HUES64 (cell line): ENCODE data around the gene ZBTB42.

ENCODE experiments used
- H3K27ac ChIP-seq: 2 replicates; pipeline ENCODE4 v1.7.0; 2013; ENCODE audit warnings: low read depth, low read length, inconsistent platforms
- H3K27me3 ChIP-seq: 2 replicates; pipeline ENCODE4 v1.6.1; 2013; ENCODE audit warnings: mild to moderate bottlenecking, low read length; ENCODE audit not compliant: insufficient read depth
- H3K36me3 ChIP-seq: 2 replicates; pipeline ENCODE4 v1.6.1; 2013; ENCODE audit warnings: mild to moderate bottlenecking, low read length; ENCODE audit not compliant: insufficient read depth
- H3K4me1 ChIP-seq: 2 replicates; pipeline ENCODE4 v1.6.1; 2013; ENCODE audit warnings: mild to moderate bottlenecking, low read length, moderate library complexity; ENCODE audit not compliant: insufficient read depth
- H3K4me3 ChIP-seq: 2 replicates; pipeline ENCODE4 v1.5.1; 2013; ENCODE audit warnings: mild to moderate bottlenecking, low read length, moderate library complexity
- H3K9ac ChIP-seq: 2 replicates; pipeline ENCODE4 v1.6.1; 2013; ENCODE audit warnings: mild to moderate bottlenecking, low read depth, low read length
- H3K9me3 ChIP-seq: 2 replicates; pipeline ENCODE4 v1.6.1; 2013; ENCODE audit warnings: low read depth, low read length; ENCODE audit not compliant: insufficient read depth
- WGBS: fragments of 150-250, 120-280 bp; methylation state at CpG from one replicate; pipeline ENCODE4 v1.1.7; 2013; ENCODE audit warnings: missing lambda C conversion rate; 5-methylcytosine and 5-hydroxymethylcytosine counted together

Gene ZBTB42

GRCh38 chr14:104770851-104771272 is 30.0 kb upstream of the ZBTB42 start:
- H3K36me3 ChIP-seq: peaks cover 37% of the 10 kb centered on the region
- no peak overlapping the region for H3K9ac ChIP-seq
- H3K9me3 ChIP-seq: 0 out of 2 replicates have a peak, but pooled peaks cover 3% of the 10 kb centered on the region
- H3K4me3 ChIP-seq: no peak overlapping the region
- no peak overlapping the region for H3K27ac ChIP-seq
- H3K27me3 ChIP-seq: no peaks in the 10 kb centered on the region
- H3K4me1 ChIP-seq: peaks cover 5% of the 10 kb centered on the region; the same call in 1 of the 2 replicates
- WGBS: 83% methylated on average over 5 of the region's 5 CpGs

- Histone ChIP-seq H3K4me1 (peaks cover 5% of the 10 kb centered on the region; the same call in 1 of the 2 replicates), H3K36me3 (peaks cover 40% of the 10 kb centered on the region), H3K9ac (no peak overlapping the region), H3K27me3 (no peaks in the 10 kb centered on the region), H3K4me3 (no peak overlapping the region), H3K27ac (no peak overlapping the region), H3K9me3 (0 out of 2 replicates have a peak, but pooled peaks cover 3% of the 10 kb centered on the region)
- WGBS: 95% methylated on average over 4 of the region's 4 CpGs
Measured at GRCh38 chr14:104771374-104771773, 29.5 kb upstream of the ZBTB42 start.

DNA sequence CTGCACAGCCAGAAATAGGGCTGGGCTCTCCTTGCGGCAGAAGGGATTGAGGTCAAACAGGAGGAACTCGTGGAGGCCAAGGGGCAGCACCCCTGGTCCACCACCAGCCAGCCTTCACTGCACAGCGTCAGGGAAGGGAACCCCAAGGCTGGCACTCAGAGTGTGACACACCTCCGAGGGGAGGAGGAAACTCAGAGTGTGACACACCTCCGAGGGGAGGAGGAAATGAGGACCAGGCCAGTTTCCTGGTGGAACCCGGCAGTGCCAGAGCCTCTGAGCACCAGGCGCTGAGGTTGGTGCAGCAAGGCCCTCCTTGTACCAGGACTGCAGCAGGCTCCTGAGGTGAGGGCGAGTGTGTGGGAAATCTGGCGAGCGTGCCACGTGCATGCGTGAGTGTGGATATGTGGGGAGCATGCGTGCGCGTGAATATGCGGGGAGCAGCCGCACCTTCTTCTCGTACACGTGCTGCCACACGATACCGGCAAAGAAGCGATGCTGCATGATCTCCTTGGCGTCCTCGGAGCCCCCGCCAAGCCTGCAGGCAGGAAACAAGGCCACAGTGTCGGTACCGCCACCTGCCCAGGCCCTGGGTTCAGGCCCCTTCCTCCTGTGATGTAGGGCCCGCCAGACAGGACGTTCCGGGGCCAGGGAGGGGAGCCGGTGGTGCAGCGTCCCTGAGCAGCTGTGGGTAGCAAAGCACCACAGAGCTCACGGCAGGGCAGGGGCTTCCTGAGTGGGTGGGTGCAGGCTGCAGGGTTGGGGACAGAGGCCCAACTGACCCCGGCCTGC is 28.8 kb upstream of the ZBTB42 start:
- peaks cover 47% of the 10 kb centered on the region for H3K36me3 ChIP-seq
- no peaks in the 10 kb centered on the region for H3K27me3 ChIP-seq
- H3K4me1 ChIP-seq: peaks cover 5% of the 10 kb centered on the region; the same call in 1 of the 2 replicates
- 0 out of 2 replicates have a peak, but pooled peaks cover 3% of the 10 kb centered on the region for H3K9me3 ChIP-seq
- WGBS: 95% methylated on average over 34 of the region's 34 CpGs
- H3K27ac ChIP-seq: no peak overlapping the region
- H3K4me3 ChIP-seq: no peak overlapping the region
- H3K9ac ChIP-seq: no peak overlapping the region

DNA sequence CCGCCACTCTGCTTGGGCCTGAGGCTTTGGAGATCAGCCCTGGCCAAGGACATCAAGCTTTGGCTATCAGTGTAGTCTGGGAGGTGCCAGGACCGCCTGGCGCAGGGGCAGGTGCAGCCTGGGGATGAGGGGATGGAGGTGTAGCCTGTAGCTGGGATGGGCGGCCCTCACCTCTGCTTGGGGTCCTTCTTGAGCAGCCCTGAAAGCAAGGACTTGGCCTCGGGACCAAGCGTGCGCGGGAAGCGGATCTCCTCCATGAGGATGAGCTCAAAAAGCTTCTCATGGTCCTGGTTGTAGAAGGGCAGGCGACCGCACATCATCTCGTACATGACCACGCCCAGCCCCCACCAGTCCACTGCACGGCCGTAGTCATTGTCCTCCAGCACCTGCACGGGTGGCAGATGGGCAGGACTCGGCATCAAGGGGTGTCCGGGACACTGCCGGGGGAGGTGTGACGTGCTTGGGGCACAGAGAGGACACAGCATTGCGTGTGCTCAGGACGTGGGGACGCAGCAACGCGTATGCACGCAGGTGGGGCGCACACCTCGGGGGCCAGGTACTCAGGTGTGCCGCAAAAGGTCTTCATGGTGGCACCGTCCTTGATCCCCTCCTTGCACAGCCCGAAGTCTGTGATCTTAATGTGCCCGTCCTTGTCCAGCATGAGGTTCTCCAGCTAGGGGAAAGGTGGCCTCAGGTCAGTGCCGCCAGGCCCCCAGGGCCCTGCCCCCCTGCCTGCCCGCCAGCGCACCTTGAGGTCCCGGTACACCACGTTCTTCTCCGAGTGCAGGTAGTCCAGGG is 28.0 kb upstream of the ZBTB42 start:
- H3K9me3 ChIP-seq: 0 out of 2 replicates have a peak, but pooled peaks cover 3% of the 10 kb centered on the region
- H3K27ac ChIP-seq: no peak overlapping the region
- no peak overlapping the region for H3K4me3 ChIP-seq
- H3K27me3 ChIP-seq: no peaks in the 10 kb centered on the region
- H3K9ac ChIP-seq: no peak overlapping the region
- peaks cover 47% of the 10 kb centered on the region for H3K36me3 ChIP-seq
- peaks cover 5% of the 10 kb centered on the region; the same call in 1 of the 2 replicates for H3K4me1 ChIP-seq
- 97% methylated on average over 38 of the region's 38 CpGs for WGBS

DNA sequence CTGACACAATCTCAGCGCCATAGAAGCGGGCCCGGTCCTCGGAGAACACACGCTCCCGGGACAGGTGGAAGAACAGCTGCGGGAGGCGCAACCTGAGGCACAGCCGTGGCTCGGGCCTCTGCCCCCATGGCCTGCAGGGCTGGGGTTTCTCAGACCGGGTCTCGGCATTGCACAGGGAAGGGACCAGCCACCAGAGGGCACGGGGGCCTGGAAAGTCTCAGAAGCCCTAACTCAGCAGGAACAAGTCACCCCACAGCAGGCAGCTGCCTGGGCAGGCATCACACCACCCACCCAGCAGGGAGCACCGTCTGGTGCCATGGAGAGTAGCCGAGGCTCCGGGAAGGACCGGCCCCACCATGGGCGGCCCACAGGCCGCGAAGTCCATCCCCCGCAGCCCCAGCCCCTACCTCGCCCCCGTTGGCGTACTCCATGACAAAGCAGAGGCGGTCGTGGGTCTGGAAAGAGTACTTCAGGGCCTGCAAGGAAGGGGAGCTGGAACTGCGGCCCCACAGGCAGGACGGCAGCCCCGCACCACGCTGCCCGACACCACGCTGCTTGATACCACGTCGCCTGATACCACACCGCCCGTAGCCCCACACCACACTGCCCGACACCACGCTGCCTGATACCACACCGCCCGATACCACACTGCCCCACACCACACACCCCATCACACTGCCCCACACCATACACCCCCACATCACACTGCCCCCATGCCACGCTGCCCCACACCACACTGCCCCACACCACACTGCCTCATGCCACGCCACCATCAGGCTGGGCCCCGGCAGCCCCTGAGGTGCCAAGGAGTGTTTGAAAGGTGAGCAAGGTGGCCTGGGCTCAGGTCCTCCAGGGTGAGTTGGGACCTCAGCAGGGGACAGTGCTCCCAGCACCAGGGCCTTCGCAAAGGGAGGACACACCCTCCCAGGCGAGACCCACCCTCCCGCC is 27.1 kb upstream of the ZBTB42 start:
- 93% methylated on average over 46 of the region's 46 CpGs for WGBS
- H3K27ac ChIP-seq: no peak overlapping the region
- 0 out of 2 replicates have a peak, but pooled peaks cover 3% of the 10 kb centered on the region for H3K9me3 ChIP-seq
- H3K9ac ChIP-seq: no peak overlapping the region
- no peak overlapping the region for H3K4me3 ChIP-seq
- H3K36me3 ChIP-seq: peaks cover 47% of the 10 kb centered on the region
- peaks cover 3% of the 10 kb centered on the region; the same call in 1 of the 2 replicates for H3K4me1 ChIP-seq
- no peaks in the 10 kb centered on the region for H3K27me3 ChIP-seq

- Histone ChIP-seq H3K9me3 (0 out of 2 replicates have a peak, but pooled peaks cover 3% of the 10 kb centered on the region), H3K27me3 (no peaks in the 10 kb centered on the region), H3K27ac (no peak overlapping the region), H3K4me1 (no peaks in the 10 kb centered on the region), H3K36me3 (peaks cover 47% of the 10 kb centered on the region), H3K4me3 (no peak overlapping the region), H3K9ac (no peak overlapping the region)
- WGBS: 94% methylated on average over 20 of the region's 20 CpGs
Measured at GRCh38 chr14:104774453-104775072, 26.3 kb upstream of the ZBTB42 start.

DNA sequence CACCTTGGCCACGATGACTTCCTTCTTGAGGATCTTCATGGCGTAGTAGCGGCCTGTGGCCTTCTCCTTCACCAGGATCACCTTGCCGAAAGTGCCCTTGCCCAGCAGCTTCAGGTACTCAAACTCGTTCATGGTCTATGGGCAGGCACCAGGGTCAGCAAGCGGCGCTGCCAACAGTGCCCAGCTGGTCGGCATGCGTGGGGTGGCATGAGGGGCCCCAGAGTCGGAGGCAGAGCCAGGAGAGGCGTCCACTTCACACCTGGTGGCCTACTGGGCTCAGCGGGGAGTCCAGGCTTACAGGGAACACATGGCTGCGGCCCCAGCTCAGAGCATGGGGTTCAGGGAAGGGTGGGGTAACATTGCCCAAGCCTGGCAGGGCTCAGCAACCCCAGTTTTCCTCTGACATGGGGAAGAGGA is 25.8 kb upstream of the ZBTB42 start:
- Histone ChIP-seq H3K36me3 (peaks cover 47% of the 10 kb centered on the region), H3K9ac (no peak overlapping the region), H3K27ac (no peak overlapping the region)

GRCh38 chr14:104776481-104776880 is 24.4 kb upstream of the ZBTB42 start:
- no peaks in the 10 kb centered on the region for H3K27me3 ChIP-seq
- H3K27ac ChIP-seq: no peak overlapping the region
- peaks cover 36% of the 10 kb centered on the region for H3K36me3 ChIP-seq
- no peaks in the 10 kb centered on the region for H3K4me1 ChIP-seq
- 97% methylated on average over 15 of the region's 15 CpGs for WGBS
- H3K9me3 ChIP-seq: no peaks in the 10 kb centered on the region
- no peak overlapping the region for H3K4me3 ChIP-seq
- no peak overlapping the region for H3K9ac ChIP-seq

More for the DNA sequence above, 25.8 kb upstream of the ZBTB42 start:
- whole genome bisulfite sequencing: 96% methylated on average over 13 of the region's 13 CpGs
- Histone ChIP-seq H3K4me1 (no peaks in the 10 kb centered on the region), H3K4me3 (no peak overlapping the region), H3K9me3 (0 out of 2 replicates have a peak, but pooled peaks cover 3% of the 10 kb centered on the region), H3K27me3 (no peaks in the 10 kb centered on the region)

DNA sequence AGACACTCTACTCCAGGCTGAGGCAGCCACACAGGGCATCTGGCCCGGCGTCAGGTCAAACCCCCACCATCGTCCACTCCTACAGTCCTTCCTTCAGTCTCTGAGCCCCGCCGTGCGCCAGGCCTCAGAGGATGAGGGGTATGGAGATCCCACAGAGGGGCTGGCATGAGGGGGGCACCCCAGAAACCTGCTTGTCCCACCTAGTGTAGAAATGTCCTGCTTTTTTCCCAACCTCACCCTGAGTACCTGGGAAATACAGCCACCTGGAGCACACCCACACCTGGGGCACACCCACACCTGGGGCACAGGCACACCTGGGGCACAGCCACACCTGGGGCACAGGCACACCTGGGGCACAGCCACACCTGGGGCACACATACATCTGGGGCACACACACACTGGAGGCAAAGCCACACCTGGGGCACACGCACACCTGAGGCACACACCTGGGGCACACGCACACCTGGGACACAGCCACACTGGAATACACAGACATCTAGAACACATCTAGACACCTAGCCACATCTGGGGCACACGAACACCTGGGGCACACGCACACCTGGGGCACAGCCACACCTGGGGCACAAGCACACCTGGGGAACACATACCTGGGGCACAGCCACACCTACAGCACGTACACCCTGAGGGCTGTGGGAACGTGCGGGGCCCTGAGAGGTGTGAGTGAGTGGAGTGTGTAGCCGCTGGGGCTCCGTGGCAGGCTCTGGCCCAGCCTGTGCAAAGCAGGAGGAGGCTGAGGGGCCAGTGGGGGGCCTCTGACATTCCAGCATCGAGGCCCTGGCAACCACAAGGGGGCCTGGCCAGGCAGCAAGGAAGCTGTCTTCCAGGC is 23.7 kb upstream of the ZBTB42 start:
- H3K9ac ChIP-seq: no peak overlapping the region
- 90% methylated on average over 16 of the region's 16 CpGs for WGBS
- no peaks in the 10 kb centered on the region for H3K4me1 ChIP-seq
- H3K36me3 ChIP-seq: peaks cover 29% of the 10 kb centered on the region
- no peaks in the 10 kb centered on the region for H3K27me3 ChIP-seq
- no peak overlapping the region for H3K27ac ChIP-seq
- no peaks in the 10 kb centered on the region for H3K9me3 ChIP-seq
- no peak overlapping the region for H3K4me3 ChIP-seq
